ENCODE results near the gene OR52N4. TPM values are rescaled to one million over a fixed set of nuclear protein-coding genes. Genes with fewer than 3 reads are reported as not detected.

The OR52N4 gene
- total RNA-seq, 1 donor from 2014 or later = not detected

GRCh38 chr11:5737670-5738392 lies 16.2 kb upstream of the OR52N4 start:
- TF ChIP-seq CTCF (IDR thresholded peaks at IDR 0.05) = no peak
- Mint-ChIP-seq H3K9me3 (ENCODE audit: low read depth) (peaks cover 13% of the 10 kb centered on the region), H3K36me3 (ENCODE audit: low read depth) (peaks cover 3% of the 10 kb centered on the region), H3K4me1 (ENCODE audit: low read depth) (no peaks in the 10 kb centered on the region), H3K27ac (ENCODE audit: unreplicated experiment) (no peak overlapping the region), H3K27me3 (ENCODE audit: low read depth) (peaks cover 23% of the 10 kb centered on the region), H3K4me3 (ENCODE audit: unreplicated experiment) (no peak overlapping the region)
- no peak for DNase-seq (ENCODE audit: low spot score)

GRCh38 chr11:5738431-5738830 lies 15.6 kb upstream of the OR52N4 start:
- Mint-ChIP-seq H3K9me3 (ENCODE audit: low read depth) (peaks cover 13% of the 10 kb centered on the region), H3K27ac (ENCODE audit: unreplicated experiment) (no peak overlapping the region), H3K27me3 (ENCODE audit: low read depth) (peaks cover 29% of the 10 kb centered on the region), H3K4me3 (ENCODE audit: unreplicated experiment) (no peak overlapping the region), H3K4me1 (ENCODE audit: low read depth) (no peaks in the 10 kb centered on the region), H3K36me3 (ENCODE audit: low read depth) (peaks cover 3% of the 10 kb centered on the region)
- no peak for TF ChIP-seq CTCF (IDR thresholded peaks at IDR 0.05)
- no peak for DNase-seq (ENCODE audit: low spot score)

- TF ChIP-seq CTCF (IDR thresholded peaks at IDR 0.05) = no peak
- H3K36me3 Mint-ChIP-seq (ENCODE audit: low read depth) = peaks cover 3% of the 10 kb centered on the region
- no peaks in the 10 kb centered on the region for H3K4me1 Mint-ChIP-seq (ENCODE audit: low read depth)
- H3K4me3 Mint-ChIP-seq (ENCODE audit: unreplicated experiment) = no peak overlapping the region
- DNase-seq (ENCODE audit: low spot score) = no peak
- no peak overlapping the region for H3K27ac Mint-ChIP-seq (ENCODE audit: unreplicated experiment)
- peaks cover 42% of the 10 kb centered on the region for H3K27me3 Mint-ChIP-seq (ENCODE audit: low read depth)
- H3K9me3 Mint-ChIP-seq (ENCODE audit: low read depth) = peaks cover 7% of the 10 kb centered on the region
Observed at GRCh38 chr11:5746614-5747013, 7.4 kb upstream of the OR52N4 start.

GRCh38 chr11:5749836-5750235 lies 4.2 kb upstream of the OR52N4 start:
- no peaks in the 10 kb centered on the region for H3K36me3 Mint-ChIP-seq (ENCODE audit: low read depth)
- H3K27me3 Mint-ChIP-seq (ENCODE audit: low read depth) = peaks cover 34% of the 10 kb centered on the region

GRCh38 chr11:5767056-5767455 lies 13.0 kb downstream of the OR52N4 start:
- no peak overlapping the region for H3K27ac Mint-ChIP-seq (ENCODE audit: unreplicated experiment)
- H3K4me1 Mint-ChIP-seq (ENCODE audit: low read depth) = no peaks in the 10 kb centered on the region

More at GRCh38 chr11:5749836-5750235, 4.2 kb upstream of the OR52N4 start:
- no peak for DNase-seq (ENCODE audit: low spot score)
- H3K9me3 Mint-ChIP-seq (ENCODE audit: low read depth) = no peaks in the 10 kb centered on the region
- H3K27ac Mint-ChIP-seq (ENCODE audit: unreplicated experiment) = no peak overlapping the region
- H3K4me3 Mint-ChIP-seq (ENCODE audit: unreplicated experiment) = no peak overlapping the region
- no peaks in the 10 kb centered on the region for H3K4me1 Mint-ChIP-seq (ENCODE audit: low read depth)
- no peak for TF ChIP-seq CTCF (IDR thresholded peaks at IDR 0.05)

More at GRCh38 chr11:5767056-5767455, 13.0 kb downstream of the OR52N4 start:
- DNase-seq (ENCODE audit: low spot score) = no peak
- Mint-ChIP-seq H3K4me3 (ENCODE audit: unreplicated experiment) (no peak overlapping the region), H3K27me3 (ENCODE audit: low read depth) (peaks cover 4% of the 10 kb centered on the region), H3K9me3 (ENCODE audit: low read depth) (no peaks in the 10 kb centered on the region), H3K36me3 (ENCODE audit: low read depth) (no peaks in the 10 kb centered on the region)
- TF ChIP-seq CTCF (IDR thresholded peaks at IDR 0.05) = no peak

Data from chondrocyte (in vitro differentiated cells).